K562 (cell line): Measurements from ENCODE around the gene ABLIM2. TPM values are rescaled to one million over a fixed set of nuclear protein-coding genes. Genes with fewer than 3 reads are reported as not detected.

Source experiments
- ATAC-seq: fragments of 200-7000 bp; cut with Tn5 transposase; 3 replicates; pipeline ENCODE4 v1.9.1; 2020; ENCODE audit warnings: moderate library complexity
- BruUV-seq: library from RNA; stranded (reverse); fragments of 400-500 nt; replicated peaks from 2 replicates; lab custom pipeline; 2021; lab: Mats Ljungman, UMichigan
- CTCF ChIA-PET: fragments of 300-600 bp; formaldehyde crosslinking; extraction: SDS; loops from one replicate; lab custom pipeline; 2021; ENCODE audit warnings: low intra/inter-chr PET ratio; lab: Yijun Ruan, JAX
- POLR2A ChIA-PET: fragments of 300-600, 350-650 bp; sonication (Branson Sonifier 250); formaldehyde crosslinking; extraction: SDS; loops from one replicate; lab custom pipeline; 2021; ENCODE audit warnings: antibody characterized with exemption, inconsistent platforms; lab: Yijun Ruan, JAX
- DNase-seq, 4 experiments: peaks; one replicate each; pipeline versions ENCODE4 v3.0.0 to v3.0.0-alpha.2; 2011 to 2018; ENCODE audit warnings: low spot score in 3 of 4, mixed read lengths in 3 of 4; ENCODE audit errors: extremely low read depth in 1 of 4
- FAIRE-seq: peaks from 2 replicates; lab custom pipeline; 2011; peaks lifted over from hg19 to GRCh38; lab: Jason Lieb, UNC
- H2AFZ ChIP-seq: 2 replicates; pipeline ENCODE4 v1.6.0; 2011; ENCODE audit warnings: low read depth, low read length, control low read depth, inconsistent platforms
- H3K27ac ChIP-seq: fragments of 200-600 bp; 3 replicates; pipeline ENCODE4 v1.8.0; 2011; ENCODE audit warnings: low read depth, mild to moderate bottlenecking, control low read depth, inconsistent platforms, low read length, moderate library complexity, mixed read lengths; ENCODE audit errors: extremely low read depth
- H3K27me3 ChIP-seq, 2 experiments: fragments of 300-600 bp in 1 of 2; 2 replicates in 1 of 2; 3 replicates in 1 of 2; pipeline versions ENCODE4 v1.6.0 to v1.8.0; 2011; ENCODE audit warnings: inconsistent platforms in 2 of 2, low read length in 2 of 2, mild to moderate bottlenecking in 1 of 2, mixed read lengths in 1 of 2, moderate library complexity in 1 of 2; ENCODE audit not compliant: control insufficient read depth in 2 of 2, insufficient read depth in 2 of 2
- H3K36me3 ChIP-seq: fragments of 300-600 bp; 3 replicates; pipeline ENCODE4 v1.8.0; 2011; ENCODE audit warnings: mild to moderate bottlenecking, low read length, inconsistent platforms; ENCODE audit not compliant: control insufficient read depth, insufficient read depth
- H3K4me1 ChIP-seq, 2 experiments: fragments of 200-600 bp in 1 of 2; replicated peaks in 1 of 2; 2 replicates in 1 of 2; 3 replicates in 1 of 2; pipeline versions ENCODE4 v1.5.1 to v1.8.0; 2011; ENCODE audit warnings: inconsistent platforms in 2 of 2, low read length in 2 of 2, mild to moderate bottlenecking in 1 of 2, mixed read lengths in 1 of 2, moderate library complexity in 1 of 2; ENCODE audit not compliant: control insufficient read depth in 2 of 2, insufficient read depth in 2 of 2
- H3K4me2 ChIP-seq: 2 replicates; pipeline ENCODE4 v1.6.1; 2011; ENCODE audit warnings: low read length, control low read depth, inconsistent platforms, mixed read lengths; ENCODE audit not compliant: insufficient read depth
- H3K4me3 ChIP-seq: fragments of 200-600 bp; sonication (generic), shearing (Covaris generic); 2 replicates; pipeline ENCODE4 v1.5.1; 2016; ENCODE audit warnings: control low read depth, inconsistent platforms
- H3K79me2 ChIP-seq: fragments of 200-600 bp; 3 replicates; pipeline ENCODE4 v1.8.0; 2011; ENCODE audit warnings: low read length, inconsistent platforms; ENCODE audit not compliant: control insufficient read depth, insufficient read depth
- H3K9ac ChIP-seq, 2 experiments: 2 replicates each; pipeline versions ENCODE4 v1.6.0 to v1.6.1; 2011; ENCODE audit warnings: low read depth in 2 of 2, low read length in 2 of 2, control low read depth in 1 of 2, inconsistent platforms in 1 of 2, mild to moderate bottlenecking in 1 of 2, mixed read lengths in 1 of 2; ENCODE audit not compliant: insufficient read depth in 1 of 2
- H3K9me1 ChIP-seq: one replicate; pipeline ENCODE4 v1.6.0; 2011; ENCODE audit warnings: inconsistent platforms, mild to moderate bottlenecking, low read length, moderate library complexity; ENCODE audit not compliant: control insufficient read depth, insufficient read depth
- H3K9me3 ChIP-seq: replicated peaks from 2 replicates; pipeline ENCODE4 v1.5.1; 2011; ENCODE audit warnings: low read depth, low read length, inconsistent platforms; ENCODE audit not compliant: control insufficient read depth, insufficient read depth
- H4K20me1 ChIP-seq: replicated peaks from 2 replicates; pipeline ENCODE4 v1.6.1; 2011; ENCODE audit warnings: low read length, inconsistent platforms, mixed read lengths; ENCODE audit not compliant: control insufficient read depth, insufficient read depth
- NR2C1 ChIP-seq, 2 experiments: fragments of 450-650 bp; IDR thresholded peaks; 2 replicates each; pipeline ENCODE4 v1.6.1; 2017; ENCODE audit warnings: mild to moderate bottlenecking in 2 of 2, antibody characterized with exemption in 1 of 2, inconsistent platforms in 1 of 2, missing compliant biosample characterization in 1 of 2, missing genetic modification characterization in 1 of 2
- RERE ChIP-seq: sonication (generic); formaldehyde crosslinking; IDR thresholded peaks from 2 replicates; pipeline ENCODE4 v1.8.0; 2023; ENCODE audit warnings: missing genetic modification reagents, mild to moderate bottlenecking, borderline replicate concordance
- ZFP36 ChIP-seq: fragments of 150-350 bp; IDR thresholded peaks from 2 replicates; pipeline ENCODE4 v1.6.1; 2018; ENCODE audit warnings: low read length, low read depth; ENCODE audit not compliant: partially characterized antibody
- ZKSCAN8 ChIP-seq: fragments of 200-800 bp; sonication (Bioruptor generic); IDR thresholded peaks from 2 replicates; pipeline ENCODE4 v1.6.1; 2016; ENCODE audit warnings: missing genetic modification characterization, missing compliant biosample characterization
- ZNF24 ChIP-seq: fragments of 450-650 bp; IDR thresholded peaks from 2 replicates; pipeline ENCODE4 v1.6.1; 2016
- WGBS: fragments of 100-300 bp; shearing (Covaris generic); methylation state at CpG from one replicate; pipeline ENCODE4 v1.1.6; 2016; ENCODE audit warnings: low coverage, mixed read lengths; ENCODE audit not compliant: insufficient coverage; ENCODE audit errors: missing lambda C conversion rate; 5-methylcytosine and 5-hydroxymethylcytosine counted together
- in situ Hi-C: fragments of 300-500 bp; cut with MboI; formaldehyde crosslinking; loops from 4 replicates; pipeline ENCODE4 v1.15.0; 2018; ENCODE audit warnings: inconsistent platforms, mixed read lengths
- intact Hi-C: fragments of 100-400 bp; cut with micrococcal nuclease; formaldehyde crosslinking; loops from 2 replicates; pipeline ENCODE4 v1.14.2; 2022
- polyA plus RNA-seq, 8 experiments: library from polyadenylated mRNA; depleted of rRNA in 4 of 8; stranded (reverse) in 5 of 8; unstranded in 3 of 8; fragments of >200 nt; fragmentation: Nextera tagmentation in 2 of 8; fragmentation: Illumina TruSeq in 1 of 8; extraction: Ambion mirVana in 2 of 8; extraction: Trizol in 1 of 8; gene quantifications; 2 replicates each; pipeline versions ENCODE4 v1.2.1 to v1.2.3, GENCODE V29; 2011 to 2014; ENCODE audit warnings: inconsistent platforms in 1 of 8, missing spikeins in 1 of 8
- total RNA-seq, 7 experiments: library from RNA; depleted of rRNA in 6 of 7; stranded (reverse); fragments of >200 nt in 6 of 7; fragmentation: Illumina TruSeq in 2 of 7; extraction: Trizol in 2 of 7; gene quantifications; 2 replicates each; pipeline versions ENCODE4 v1.2.1 to v1.2.3, GENCODE V29; 2011 to 2021; ENCODE audit warnings: low replicate concordance in 1 of 7

Gene ABLIM2
- total and polyA plus RNA-seq, 9 of the 15 experiments (the other 6 are each of a cell fraction or from before 2014, with no cell fraction given) = not detected

GRCh38 chr4:8188085-8188484 is 29.5 kb upstream of the ABLIM2 start:
- no peak overlapping the region for H2AFZ ChIP-seq
- peaks cover 4 to 32% of the 10 kb centered on the region in 2 experiments; a peak in 2 of 5 replicates for H3K4me1 ChIP-seq
- intact Hi-C loops = no loop called here

More at GRCh38 chr4:8188085-8188484, 29.5 kb upstream of the ABLIM2 start:
- CTCF ChIA-PET = no interaction called here
- in situ Hi-C loops = no loop called here
- 15% methylated on average over 12 of the region's 12 CpGs for WGBS
- DNase-seq (no peak), FAIRE-seq (no peak), ATAC-seq (no peak)
- Histone ChIP-seq H3K9me3 (no peaks in the 10 kb centered on the region), H3K27me3 (peaks cover 5 to 57% of the 10 kb centered on the region in 2 experiments; a peak in 3 of 5 replicates), H4K20me1 (peaks cover 9% of the 10 kb centered on the region; the same call in 1 of the 2 replicates), H3K79me2 (no peaks in the 10 kb centered on the region), H3K4me2 (no peak overlapping the region), H3K9me1 (no peaks in the 10 kb centered on the region), H3K36me3 (no peaks in the 10 kb centered on the region), H3K27ac (no peak overlapping the region), H3K9ac (no peak overlapping the region), H3K4me3 (no peak overlapping the region)
- TF ChIP-seq ZKSCAN8 (no peak), ZFP36 (peak; percentile 24), NR2C1 (IDR thresholded peaks at IDR 0.05) (no peak), NR2C1 (tag; IDR thresholded peaks at IDR 0.05) (no peak), RERE (CRISPR knock-in tag) (no peak), ZNF24 (no peak)
- POLR2A ChIA-PET = interaction anchor here (0.6 to 1.0 kb wide), 2 partner anchors 8 to 433 kb away, joined by 3 read pairs; no protein-coding TSS in a partner anchor
- no TSS peak for BruUV-seq
